Lung (tissue), 12 donors: ENCODE data around the gene ZNF618. TPM values are rescaled to one million over a fixed set of nuclear protein-coding genes. Genes with fewer than 3 reads are reported as not detected.
A peak's percentile ranks its signal among the peaks of the same experiment; 100 is the strongest.

Source experiments
- ATAC-seq: fragments of 200-7000 bp; cut with Tn5 transposase; one replicate; pipeline ENCODE4 v1.9.1; 2020; ENCODE audit warnings: moderate number of reproducible peaks; ENCODE audit not compliant: insufficient read depth, low FRiP score
- DNase-seq, 3 donors: peaks; one replicate each; pipeline ENCODE4 v3.0.0-alpha.2; 2013 to 2017
- H3K27ac ChIP-seq, 2 donors: one replicate each; pipeline ENCODE4 v1.5.1; 2013; ENCODE audit warnings: mild to moderate bottlenecking in 2 of 2, moderate library complexity in 2 of 2, control low read depth in 1 of 2, inconsistent platforms in 1 of 2, low read depth in 1 of 2, low read length in 1 of 2
- H3K27me3 ChIP-seq, 3 donors: one replicate each; pipeline ENCODE4 v1.5.1; 2013; ENCODE audit warnings: low read length in 2 of 3; ENCODE audit not compliant: control insufficient read depth in 3 of 3, insufficient read depth in 3 of 3
- H3K36me3 ChIP-seq, 4 donors: one replicate each; pipeline ENCODE4 v1.5.1; 2013; ENCODE audit warnings: low read length in 4 of 4, mild to moderate bottlenecking in 1 of 4, moderate library complexity in 1 of 4; ENCODE audit not compliant: control insufficient read depth in 4 of 4, insufficient read depth in 4 of 4
- H3K4me1 ChIP-seq, 5 donors: one replicate each; pipeline ENCODE4 v1.5.1; 2013; ENCODE audit warnings: low read length in 5 of 5, mild to moderate bottlenecking in 2 of 5, moderate library complexity in 1 of 5; ENCODE audit not compliant: control insufficient read depth in 5 of 5, insufficient read depth in 5 of 5
- H3K4me3 ChIP-seq: one replicate; pipeline ENCODE4 v1.5.1; 2013; ENCODE audit warnings: mild to moderate bottlenecking, control low read depth, moderate library complexity
- H3K9ac ChIP-seq, 2 donors: one replicate each; pipeline ENCODE4 v1.5.1; 2013; ENCODE audit warnings: low read length in 2 of 2, control low read depth in 1 of 2; ENCODE audit not compliant: insufficient read depth in 1 of 2
- H3K9me3 ChIP-seq, 4 donors: one replicate each; pipeline ENCODE4 v1.5.1; 2013; ENCODE audit warnings: low read length in 3 of 4, mild to moderate bottlenecking in 1 of 4, moderate library complexity in 1 of 4; ENCODE audit not compliant: control insufficient read depth in 4 of 4, insufficient read depth in 3 of 4
- WGBS, 2 donors: extraction: QIAGEN DNeasy Blood & Tissue Kit; methylation state at CpG; one replicate each; pipeline ENCODE4 v1.1.7; 2013; 5-methylcytosine and 5-hydroxymethylcytosine counted together
- polyA plus RNA-seq, 2 donors: library from polyadenylated mRNA; stranded (reverse); fragments of 200-250 nt; gene quantifications; one replicate each; pipeline ENCODE4 v1.2.1, GENCODE V29; 2013
- total RNA-seq, 2 donors: library from RNA; depleted of rRNA in 1 of 2; stranded (reverse); fragments of >200 nt in 1 of 2; gene quantifications; one replicate each; pipeline ENCODE4 v1.2.1, GENCODE V29; 2014 to 2021
- TF ChIP-seq, protein P1 (sequence below): IDR thresholded peaks from 2 replicates; pipeline ENCODE4 v1.5.1; 2012; ENCODE audit warnings: mild to moderate bottlenecking; ENCODE audit errors: control extremely low read depth, extremely low read depth
- donor health status: control.
- donor health status: control.
- donor health status: Bipolar disorder and iron deficiency.
- donor health status: healthy.
- donor health status: DM: yes; HTN: yes; CAD: no.

ZNF618 gene
- total and polyA plus RNA-seq, 4 donors: 1.6 to 16.3 (median 6.0) TPM

DNA sequence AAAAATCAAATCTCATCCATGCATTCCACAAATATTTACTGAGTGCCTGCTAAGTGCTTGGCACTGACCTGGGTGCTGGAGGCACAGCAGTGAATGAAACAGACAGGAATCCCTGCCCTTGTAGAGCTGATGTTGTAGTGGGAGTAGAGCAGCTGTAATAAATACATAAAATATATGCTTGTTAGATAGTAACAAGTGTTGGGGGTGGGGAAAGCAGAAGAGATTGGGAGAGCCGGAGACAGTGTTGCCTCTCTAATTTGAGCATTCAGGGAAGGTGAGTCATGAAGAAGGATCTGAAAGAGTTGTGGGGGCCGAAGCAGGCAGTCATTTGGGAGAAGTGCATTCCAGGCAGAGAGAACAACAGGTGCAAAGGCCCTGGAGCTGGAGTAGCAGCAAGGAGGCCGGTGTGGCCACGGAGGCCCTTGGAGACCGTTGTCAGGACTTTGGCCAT, 97.9 kb downstream of the ZNF618 start:
- ATAC-seq (peak; percentile 67), DNase-seq (no peak)
- H3K27me3 ChIP-seq: no peaks in the 10 kb centered on the region
- H3K9me3 ChIP-seq: peaks cover 0 to 6% (median 0%) of the 10 kb centered on the region in 4 donors
- peaks cover 0 to 19% (median 4%) of the 10 kb centered on the region in 4 donors for H3K36me3 ChIP-seq
- WGBS, 2 donors: 67 to 84% methylated on average over 5 of the region's 5 CpGs
- H3K9ac ChIP-seq: no peak overlapping the region
- peak overlapping the region in 1 of 2 donors; percentile 13 for H3K27ac ChIP-seq
- no peak overlapping the region for H3K4me3 ChIP-seq
- peaks cover 0 to 7% (median 0%) of the 10 kb centered on the region in 5 donors for H3K4me1 ChIP-seq
- TF ChIP-seq, protein P1, sequence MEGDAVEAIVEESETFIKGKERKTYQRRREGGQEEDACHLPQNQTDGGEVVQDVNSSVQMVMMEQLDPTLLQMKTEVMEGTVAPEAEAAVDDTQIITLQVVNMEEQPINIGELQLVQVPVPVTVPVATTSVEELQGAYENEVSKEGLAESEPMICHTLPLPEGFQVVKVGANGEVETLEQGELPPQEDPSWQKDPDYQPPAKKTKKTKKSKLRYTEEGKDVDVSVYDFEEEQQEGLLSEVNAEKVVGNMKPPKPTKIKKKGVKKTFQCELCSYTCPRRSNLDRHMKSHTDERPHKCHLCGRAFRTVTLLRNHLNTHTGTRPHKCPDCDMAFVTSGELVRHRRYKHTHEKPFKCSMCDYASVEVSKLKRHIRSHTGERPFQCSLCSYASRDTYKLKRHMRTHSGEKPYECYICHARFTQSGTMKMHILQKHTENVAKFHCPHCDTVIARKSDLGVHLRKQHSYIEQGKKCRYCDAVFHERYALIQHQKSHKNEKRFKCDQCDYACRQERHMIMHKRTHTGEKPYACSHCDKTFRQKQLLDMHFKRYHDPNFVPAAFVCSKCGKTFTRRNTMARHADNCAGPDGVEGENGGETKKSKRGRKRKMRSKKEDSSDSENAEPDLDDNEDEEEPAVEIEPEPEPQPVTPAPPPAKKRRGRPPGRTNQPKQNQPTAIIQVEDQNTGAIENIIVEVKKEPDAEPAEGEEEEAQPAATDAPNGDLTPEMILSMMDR: no peak

- no peak overlapping the region for H3K9ac ChIP-seq
- H3K27me3 ChIP-seq: no peaks in the 10 kb centered on the region
- H3K36me3 ChIP-seq: peaks cover 0 to 11% (median 2%) of the 10 kb centered on the region in 4 donors
- DNase-seq (no peak), ATAC-seq (no peak)
- H3K9me3 ChIP-seq: no peaks in the 10 kb centered on the region
- 93 to 95% methylated on average over 8 of the region's 8 CpGs for WGBS, 2 donors
- H3K27ac ChIP-seq: no peak overlapping the region
- TF ChIP-seq, protein P1: no peak
- H3K4me1 ChIP-seq: peaks cover 0 to 7% (median 0%) of the 10 kb centered on the region in 5 donors
- no peak overlapping the region for H3K4me3 ChIP-seq
Measured at GRCh38 chr9:113976915-113977314, 100.8 kb downstream of the ZNF618 start.

DNA sequence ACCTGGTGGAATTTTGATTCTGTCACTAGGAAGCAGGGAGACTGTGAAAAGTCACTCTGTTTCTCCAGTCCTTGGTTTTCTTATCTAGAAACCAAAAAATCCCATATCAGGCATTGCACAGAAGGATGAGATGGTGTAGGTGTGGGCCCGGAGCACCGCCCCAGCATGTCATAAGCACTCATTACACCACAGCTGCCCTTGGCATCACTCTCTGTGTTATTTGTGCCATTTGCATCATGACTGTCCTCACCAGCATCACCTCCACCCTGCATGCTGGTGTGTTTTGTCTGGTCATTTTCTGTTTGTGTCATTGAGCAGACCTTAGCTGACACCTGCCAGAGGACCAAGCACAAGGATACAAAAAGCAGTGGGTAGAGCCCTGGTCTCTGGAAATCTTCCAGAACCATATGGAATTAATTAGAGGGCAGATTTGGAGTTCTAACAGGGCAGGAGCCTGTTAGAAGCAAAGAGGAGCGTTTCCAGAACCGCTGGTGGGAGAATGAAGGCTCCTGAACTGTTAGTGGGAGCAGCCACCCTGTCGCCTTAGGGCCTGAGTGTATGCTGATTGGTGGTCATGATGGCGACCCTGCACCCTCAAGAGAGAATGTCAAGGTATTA, 102.7 kb downstream of the ZNF618 start:
- Histone ChIP-seq H3K9me3 (no peaks in the 10 kb centered on the region), H3K27ac (no peak overlapping the region), H3K27me3 (no peaks in the 10 kb centered on the region), H3K9ac (no peak overlapping the region), H3K4me3 (no peak overlapping the region), H3K4me1 (peaks cover 0 to 7% (median 0%) of the 10 kb centered on the region in 5 donors), H3K36me3 (peaks cover 0 to 6% (median 0%) of the 10 kb centered on the region in 4 donors)
- TF ChIP-seq, protein P1: no peak
- ATAC-seq (no peak), DNase-seq (no peak)
- 96 to 97% methylated on average over 6 of the region's 6 CpGs for WGBS, 2 donors
